Measurements from ENCODE around the gene SRGN.
"Not testable (repeated sequence)": the region's sequence is repeated elsewhere in the genome, so short reads cannot be mapped to it uniquely, and the experiment has no call there.

SRGN gene

GRCh38 chr10:69130251-69130650 lies 42.3 kb downstream of the SRGN start:
- Histone ChIP-seq H3K36me3 (replicated peaks; ENCODE audit: insufficient read depth, low read length) (no peaks in the 10 kb centered on the region; the same call in 1 of the 2 replicates), H3K4me3 (ENCODE audit: low read length) (no peak overlapping the region), H3K9me2 (replicated peaks; ENCODE audit: insufficient read depth, low read length) (no peaks in the 10 kb centered on the region), H2AFZ (ENCODE audit: low read length) (no peak overlapping the region), H3K79me2 (ENCODE audit: low read length) (peaks cover 98% of the 10 kb centered on the region), H3K4me2 (ENCODE audit: low read depth, low read length) (no peak overlapping the region), H4K20me1 (ENCODE audit: insufficient read depth, low read length) (no peaks in the 10 kb centered on the region; the same call in 1 of the 2 replicates), H3F3A (ENCODE audit: insufficient read depth, low read length) (0 out of 2 replicates have a peak, but pooled peaks cover under 1% of the 10 kb centered on the region), H3K27me3 (replicated peaks; ENCODE audit: insufficient read depth, low read length) (no peaks in the 10 kb centered on the region), H3K27ac (ENCODE audit: low read length) (no peak overlapping the region), H3K4me1 (ENCODE audit: low read length) (peaks cover 8% of the 10 kb centered on the region), H3K9me3 (replicated peaks; ENCODE audit: insufficient read depth, low read length) (no peaks in the 10 kb centered on the region), H3K9ac (ENCODE audit: low read length) (no peak overlapping the region)
- DNase-seq: no peak
- no peak for TF ChIP-seq CTCF (IDR thresholded peaks at IDR 0.05; ENCODE audit: low read length)
- TF ChIP-seq EZH2 (optimal IDR thresholded peaks at IDR 0.05; ENCODE audit: low read depth, low read length): no peak
- no peak for TF ChIP-seq EZH2phosphoT487 (IDR thresholded peaks at IDR 0.05; ENCODE audit: low read length)

GRCh38 chr10:69139961-69140360 lies 52.1 kb downstream of the SRGN start:
- Histone ChIP-seq H3K9me2 (replicated peaks; ENCODE audit: insufficient read depth, low read length) (no peaks in the 10 kb centered on the region), H3K79me2 (ENCODE audit: low read length) (peaks cover 76% of the 10 kb centered on the region), H3K9me3 (replicated peaks; ENCODE audit: insufficient read depth, low read length) (no peaks in the 10 kb centered on the region), H3F3A (ENCODE audit: insufficient read depth, low read length) (no peaks in the 10 kb centered on the region), H3K4me3 (ENCODE audit: low read length) (no peak overlapping the region), H3K27ac (ENCODE audit: low read length) (no peak overlapping the region), H4K20me1 (ENCODE audit: insufficient read depth, low read length) (no peaks in the 10 kb centered on the region), H3K4me1 (ENCODE audit: low read length) (no peaks in the 10 kb centered on the region), H3K9ac (ENCODE audit: low read length) (no peak overlapping the region), H3K27me3 (replicated peaks; ENCODE audit: insufficient read depth, low read length) (no peaks in the 10 kb centered on the region), H2AFZ (ENCODE audit: low read length) (no peak overlapping the region), H3K36me3 (replicated peaks; ENCODE audit: insufficient read depth, low read length) (no peaks in the 10 kb centered on the region), H3K4me2 (ENCODE audit: low read depth, low read length) (no peak overlapping the region)
- DNase-seq: no peak
- TF ChIP-seq EZH2phosphoT487 (IDR thresholded peaks at IDR 0.05; ENCODE audit: low read length) (no peak), EZH2 (optimal IDR thresholded peaks at IDR 0.05; ENCODE audit: low read depth, low read length) (no peak), CTCF (IDR thresholded peaks at IDR 0.05; ENCODE audit: low read length) (no peak)

GRCh38 chr10:69141304-69141703 lies 53.4 kb downstream of the SRGN start:
- Histone ChIP-seq H3K27ac (ENCODE audit: low read length) (no peak overlapping the region), H3K27me3 (replicated peaks; ENCODE audit: insufficient read depth, low read length) (no peaks in the 10 kb centered on the region), H3F3A (ENCODE audit: insufficient read depth, low read length) (no peaks in the 10 kb centered on the region), H4K20me1 (ENCODE audit: insufficient read depth, low read length) (no peaks in the 10 kb centered on the region), H3K9me2 (replicated peaks; ENCODE audit: insufficient read depth, low read length) (no peaks in the 10 kb centered on the region), H3K9me3 (replicated peaks; ENCODE audit: insufficient read depth, low read length) (no peaks in the 10 kb centered on the region), H3K4me3 (ENCODE audit: low read length) (no peak overlapping the region), H2AFZ (ENCODE audit: low read length) (no peak overlapping the region), H3K9ac (ENCODE audit: low read length) (no peak overlapping the region), H3K36me3 (replicated peaks; ENCODE audit: insufficient read depth, low read length) (no peaks in the 10 kb centered on the region), H3K4me1 (ENCODE audit: low read length) (no peaks in the 10 kb centered on the region), H3K79me2 (ENCODE audit: low read length) (peaks cover 78% of the 10 kb centered on the region), H3K4me2 (ENCODE audit: low read depth, low read length) (no peak overlapping the region)
- no peak for DNase-seq
- no peak for TF ChIP-seq CTCF (IDR thresholded peaks at IDR 0.05; ENCODE audit: low read length)

GRCh38 chr10:69142074-69142473 lies 54.2 kb downstream of the SRGN start:
- not testable (repeated sequence) for H3K9me2 ChIP-seq (replicated peaks; ENCODE audit: insufficient read depth, low read length); H3F3A ChIP-seq (ENCODE audit: insufficient read depth, low read length); H4K20me1 ChIP-seq (ENCODE audit: insufficient read depth, low read length); H3K9me3 ChIP-seq (replicated peaks; ENCODE audit: insufficient read depth, low read length); H3K36me3 ChIP-seq (replicated peaks; ENCODE audit: insufficient read depth, low read length); H3K4me3 ChIP-seq (ENCODE audit: low read length); H3K4me2 ChIP-seq (ENCODE audit: low read depth, low read length); H2AFZ ChIP-seq (ENCODE audit: low read length); H3K4me1 ChIP-seq (ENCODE audit: low read length); DNase-seq; H3K9ac ChIP-seq (ENCODE audit: low read length); H3K27me3 ChIP-seq (replicated peaks; ENCODE audit: insufficient read depth, low read length); H3K27ac ChIP-seq (ENCODE audit: low read length)
- peaks cover 84% of the 10 kb centered on the region for H3K79me2 ChIP-seq (ENCODE audit: low read length)
